Measurements from ENCODE around the gene IRF2BP2.

IRF2BP2 gene

DNA sequence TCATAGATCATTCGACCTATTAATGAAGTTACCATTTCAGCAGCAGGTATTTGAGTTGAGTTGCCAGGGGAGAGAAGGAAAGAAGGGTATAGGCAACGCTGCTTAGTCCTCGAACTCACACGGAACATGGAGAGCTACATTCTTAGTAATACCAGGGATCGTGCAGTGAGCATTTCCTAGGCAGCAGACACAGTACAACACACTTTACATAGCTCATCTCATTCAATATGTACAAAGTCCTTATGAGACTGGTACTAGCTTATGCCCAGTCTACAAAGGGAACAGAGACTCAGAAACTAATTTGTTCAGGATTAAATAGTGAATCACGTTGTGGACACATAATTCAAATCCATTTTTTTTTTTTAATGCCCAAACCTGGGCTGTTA is 25.6 kb downstream of the IRF2BP2 start:
- no peak overlapping the region for H2BK5ac ChIP-seq (ENCODE audit: low read length)
- peak overlapping the region; percentile 31 for H2AFZ ChIP-seq (ENCODE audit: low read length)
- WGBS, 2 donors (ENCODE audit: extremely low coverage in 2 of 2, insufficient read length in 2 of 2, insufficient replicate concordance in 1 of 2), result no CpG with 5 or more reads among the region's 6 CpGs
- H3K23ac ChIP-seq (ENCODE audit: low read depth, low read length, poor library complexity), result no peak overlapping the region
- H3K36me3 ChIP-seq (replicated peaks in 1 of 2; ENCODE audit: control insufficient read depth in 2 of 2, insufficient read depth in 2 of 2, low read length in 2 of 2), result no peaks in the 10 kb centered on the region
- no peak overlapping the region for H3K4me2 ChIP-seq (ENCODE audit: insufficient read depth, low read length, poor library complexity, severe bottlenecking)
- no peaks in the 10 kb centered on the region for H3K79me1 ChIP-seq (ENCODE audit: low read depth, low read length)
- no peak overlapping the region for H3K4me3 ChIP-seq (ENCODE audit: low read length in 2 of 2)
- H4K8ac ChIP-seq (ENCODE audit: low read depth, low read length), result no peak overlapping the region
- no peak overlapping the region for H2BK15ac ChIP-seq (ENCODE audit: low read length)
- no peak overlapping the region for H3K27ac ChIP-seq (replicated peaks; ENCODE audit: low read length)
- H3K27me3 ChIP-seq (ENCODE audit: control insufficient read depth in 3 of 3, insufficient read depth in 3 of 3, low read depth in 1 of 3, low read length in 3 of 3), result no peaks in the 10 kb centered on the region
- no peak overlapping the region for H3K4ac ChIP-seq (ENCODE audit: low read length)
- no peak overlapping the region for H3K18ac ChIP-seq (ENCODE audit: low read length)
- no peak overlapping the region for H3K14ac ChIP-seq (ENCODE audit: low read length)
- H2AK5ac ChIP-seq (ENCODE audit: low read depth, low read length), result no peak overlapping the region
- no peak overlapping the region for H4K91ac ChIP-seq (ENCODE audit: low read depth, low read length, poor library complexity)
- no peak overlapping the region for H2BK120ac ChIP-seq (ENCODE audit: low read depth, low read length)
- H2BK12ac ChIP-seq (ENCODE audit: low read length), result no peak overlapping the region
- H3K9me3 ChIP-seq (replicated peaks in 1 of 2; ENCODE audit: control insufficient read depth in 2 of 2, insufficient read depth in 1 of 2, low read depth in 1 of 2, low read length in 2 of 2), result peaks cover 0 to 2% of the 10 kb centered on the region in 2 donors
- no peak overlapping the region for H3K9ac ChIP-seq (ENCODE audit: low read depth, low read length, poor library complexity)
- H3K4me1 ChIP-seq (ENCODE audit: control insufficient read depth in 2 of 2, insufficient read depth in 1 of 2, low read depth in 1 of 2, low read length in 2 of 2), result peaks cover 1 to 8% of the 10 kb centered on the region in 2 donors
- no peak for DNase-seq (ENCODE audit: low spot score)

DNA sequence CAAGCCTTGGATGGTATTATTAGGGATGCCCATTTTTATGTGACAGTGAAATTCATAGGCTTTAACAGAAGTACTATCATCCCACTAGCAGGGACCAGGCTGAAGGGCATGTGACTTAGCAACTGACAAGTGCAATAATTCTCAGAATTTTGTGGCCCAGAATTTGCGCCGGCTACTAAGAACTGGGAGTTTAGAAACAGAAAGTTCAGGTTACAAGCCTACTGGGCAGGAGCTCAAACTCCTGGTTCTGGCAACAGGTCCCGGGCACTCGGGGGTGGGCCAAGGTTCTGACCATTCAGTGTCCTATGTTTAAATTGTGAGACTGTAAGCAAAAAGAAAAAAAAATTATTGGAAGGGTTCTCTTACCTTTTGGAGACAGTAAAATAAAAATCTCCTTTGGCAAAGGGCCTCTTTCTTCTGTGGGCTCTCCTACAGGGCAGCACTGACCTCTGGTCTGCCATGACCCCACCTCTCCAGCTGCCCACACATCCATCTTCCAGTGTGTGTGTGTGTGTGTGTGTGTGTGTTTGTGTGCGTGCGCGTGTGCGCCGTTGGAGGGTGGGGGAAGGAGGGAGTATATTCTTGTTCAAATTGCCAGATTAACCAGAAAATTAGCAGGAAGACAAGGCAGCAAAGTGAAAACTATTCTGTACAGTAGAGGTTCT is 26.1 kb downstream of the IRF2BP2 start:
- no CpG with 5 or more reads among the region's 9 CpGs for WGBS, 2 donors (ENCODE audit: extremely low coverage in 2 of 2, insufficient read length in 2 of 2, insufficient replicate concordance in 1 of 2)
- no peaks in the 10 kb centered on the region for H3K36me3 ChIP-seq (replicated peaks in 1 of 2; ENCODE audit: control insufficient read depth in 2 of 2, insufficient read depth in 2 of 2, low read length in 2 of 2)

GRCh38 chr1:234582681-234583301 is 27.2 kb downstream of the IRF2BP2 start:
- Histone ChIP-seq H2BK12ac (ENCODE audit: low read length) (no peak overlapping the region), H3K18ac (ENCODE audit: low read length) (no peak overlapping the region), H3K4me2 (ENCODE audit: insufficient read depth, low read length, poor library complexity, severe bottlenecking) (no peak overlapping the region), H2AFZ (ENCODE audit: low read length) (no peak overlapping the region), H2BK15ac (ENCODE audit: low read length) (no peak overlapping the region), H3K79me1 (ENCODE audit: low read depth, low read length) (no peaks in the 10 kb centered on the region), H3K4me3 (ENCODE audit: low read length in 2 of 2) (no peak overlapping the region), H3K14ac (ENCODE audit: low read length) (no peak overlapping the region), H3K27ac (replicated peaks; ENCODE audit: low read length) (no peak overlapping the region), H3K36me3 (replicated peaks in 1 of 2; ENCODE audit: control insufficient read depth in 2 of 2, insufficient read depth in 2 of 2, low read length in 2 of 2) (no peaks in the 10 kb centered on the region), H4K8ac (ENCODE audit: low read depth, low read length) (no peak overlapping the region), H3K4me1 (ENCODE audit: control insufficient read depth in 2 of 2, insufficient read depth in 1 of 2, low read depth in 1 of 2, low read length in 2 of 2) (peaks cover 1 to 8% of the 10 kb centered on the region in 2 donors), H3K27me3 (ENCODE audit: control insufficient read depth in 3 of 3, insufficient read depth in 3 of 3, low read depth in 1 of 3, low read length in 3 of 3) (no peaks in the 10 kb centered on the region), H4K91ac (ENCODE audit: low read depth, low read length, poor library complexity) (no peak overlapping the region), H2AK5ac (ENCODE audit: low read depth, low read length) (no peak overlapping the region), H3K9ac (ENCODE audit: low read depth, low read length, poor library complexity) (no peak overlapping the region), H3K23ac (ENCODE audit: low read depth, low read length, poor library complexity) (no peak overlapping the region), H3K4ac (ENCODE audit: low read length) (no peak overlapping the region), H2BK5ac (ENCODE audit: low read length) (no peak overlapping the region), H2BK120ac (ENCODE audit: low read depth, low read length) (no peak overlapping the region), H3K9me3 (replicated peaks in 1 of 2; ENCODE audit: control insufficient read depth in 2 of 2, insufficient read depth in 1 of 2, low read depth in 1 of 2, low read length in 2 of 2) (peaks cover 0 to 2% of the 10 kb centered on the region in 2 donors)
- DNase-seq (ENCODE audit: low spot score), result no peak
- no CpG with 5 or more reads among the region's 9 CpGs for WGBS, 2 donors (ENCODE audit: extremely low coverage in 2 of 2, insufficient read length in 2 of 2, insufficient replicate concordance in 1 of 2)

More for the DNA sequence above, 26.1 kb downstream of the IRF2BP2 start:
- H3K14ac ChIP-seq (ENCODE audit: low read length), result no peak overlapping the region
- H3K79me1 ChIP-seq (ENCODE audit: low read depth, low read length), result no peaks in the 10 kb centered on the region
- no peak overlapping the region for H2BK12ac ChIP-seq (ENCODE audit: low read length)
- H2AK5ac ChIP-seq (ENCODE audit: low read depth, low read length), result no peak overlapping the region
- DNase-seq (ENCODE audit: low spot score), result no peak
- H3K4me1 ChIP-seq (ENCODE audit: control insufficient read depth in 2 of 2, insufficient read depth in 1 of 2, low read depth in 1 of 2, low read length in 2 of 2), result peaks cover 1 to 8% of the 10 kb centered on the region in 2 donors
- H3K4me2 ChIP-seq (ENCODE audit: insufficient read depth, low read length, poor library complexity, severe bottlenecking), result no peak overlapping the region
- no peaks in the 10 kb centered on the region for H3K27me3 ChIP-seq (ENCODE audit: control insufficient read depth in 3 of 3, insufficient read depth in 3 of 3, low read depth in 1 of 3, low read length in 3 of 3)
- H2AFZ ChIP-seq (ENCODE audit: low read length), result peak overlapping the region; percentile 31
- H3K23ac ChIP-seq (ENCODE audit: low read depth, low read length, poor library complexity), result no peak overlapping the region
- no peak overlapping the region for H3K4ac ChIP-seq (ENCODE audit: low read length)
- no peak overlapping the region for H3K27ac ChIP-seq (replicated peaks; ENCODE audit: low read length)
- no peak overlapping the region for H2BK5ac ChIP-seq (ENCODE audit: low read length)
- no peak overlapping the region for H3K4me3 ChIP-seq (ENCODE audit: low read length in 2 of 2)
- H4K8ac ChIP-seq (ENCODE audit: low read depth, low read length), result no peak overlapping the region
- no peak overlapping the region for H4K91ac ChIP-seq (ENCODE audit: low read depth, low read length, poor library complexity)
- H3K9me3 ChIP-seq (replicated peaks in 1 of 2; ENCODE audit: control insufficient read depth in 2 of 2, insufficient read depth in 1 of 2, low read depth in 1 of 2, low read length in 2 of 2), result peaks cover 0 to 2% of the 10 kb centered on the region in 2 donors
- H3K18ac ChIP-seq (ENCODE audit: low read length), result no peak overlapping the region
- no peak overlapping the region for H2BK120ac ChIP-seq (ENCODE audit: low read depth, low read length)
- H2BK15ac ChIP-seq (ENCODE audit: low read length), result no peak overlapping the region
- H3K9ac ChIP-seq (ENCODE audit: low read depth, low read length, poor library complexity), result no peak overlapping the region

DNA sequence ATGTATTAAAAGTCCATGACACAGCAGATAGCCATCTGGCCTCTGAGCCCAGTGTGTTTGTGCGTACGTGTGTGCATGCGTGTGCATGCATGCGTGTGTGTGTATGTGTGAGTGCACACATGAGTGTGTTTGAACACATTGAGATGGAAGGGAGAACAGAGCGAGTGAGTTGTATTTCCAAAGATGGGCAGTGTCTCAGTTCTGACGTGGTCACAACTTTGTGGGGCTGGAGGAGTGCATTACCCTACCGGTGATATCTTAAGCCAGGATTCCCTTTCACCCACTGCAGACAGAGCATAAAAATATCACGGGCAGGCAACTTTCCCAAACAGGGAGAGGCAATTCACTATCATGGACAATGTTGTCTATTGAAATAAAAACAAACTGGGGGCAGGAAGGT is 27.8 kb downstream of the IRF2BP2 start:
- Histone ChIP-seq H3K4me1 (ENCODE audit: control insufficient read depth in 2 of 2, insufficient read depth in 1 of 2, low read depth in 1 of 2, low read length in 2 of 2) (peaks cover 1 to 8% of the 10 kb centered on the region in 2 donors), H2BK15ac (ENCODE audit: low read length) (no peak overlapping the region), H3K27ac (replicated peaks; ENCODE audit: low read length) (no peak overlapping the region), H3K9me3 (replicated peaks in 1 of 2; ENCODE audit: control insufficient read depth in 2 of 2, insufficient read depth in 1 of 2, low read depth in 1 of 2, low read length in 2 of 2) (peaks cover 0 to 2% of the 10 kb centered on the region in 2 donors), H3K14ac (ENCODE audit: low read length) (peak overlapping the region; percentile 73), H3K18ac (ENCODE audit: low read length) (peak overlapping the region; percentile 15), H2BK120ac (ENCODE audit: low read depth, low read length) (no peak overlapping the region), H2BK5ac (ENCODE audit: low read length) (no peak overlapping the region), H3K9ac (ENCODE audit: low read depth, low read length, poor library complexity) (no peak overlapping the region), H2BK12ac (ENCODE audit: low read length) (no peak overlapping the region), H3K36me3 (replicated peaks in 1 of 2; ENCODE audit: control insufficient read depth in 2 of 2, insufficient read depth in 2 of 2, low read length in 2 of 2) (no peaks in the 10 kb centered on the region), H3K4me3 (ENCODE audit: low read length in 2 of 2) (no peak overlapping the region), H3K27me3 (ENCODE audit: control insufficient read depth in 3 of 3, insufficient read depth in 3 of 3, low read depth in 1 of 3, low read length in 3 of 3) (no peaks in the 10 kb centered on the region), H2AFZ (ENCODE audit: low read length) (no peak overlapping the region), H3K4me2 (ENCODE audit: insufficient read depth, low read length, poor library complexity, severe bottlenecking) (no peak overlapping the region), H2AK5ac (ENCODE audit: low read depth, low read length) (no peak overlapping the region), H4K8ac (ENCODE audit: low read depth, low read length) (no peak overlapping the region), H3K4ac (ENCODE audit: low read length) (no peak overlapping the region), H3K79me1 (ENCODE audit: low read depth, low read length) (no peaks in the 10 kb centered on the region), H3K23ac (ENCODE audit: low read depth, low read length, poor library complexity) (no peak overlapping the region), H4K91ac (ENCODE audit: low read depth, low read length, poor library complexity) (no peak overlapping the region)
- WGBS, 2 donors (ENCODE audit: extremely low coverage in 2 of 2, insufficient read length in 2 of 2, insufficient replicate concordance in 1 of 2), result no CpG with 5 or more reads among the region's 8 CpGs
- no peak for DNase-seq (ENCODE audit: low spot score)

Data from neuronal stem cell (in vitro differentiated cells).